Activated naive CD8-positive, alpha-beta T cell (primary cell): ENCODE measurements around the gene SKIL.

Source experiments
- H3K27ac Mint-ChIP-seq: one replicate; pipeline ENCODE4 v1.8.0; 2021; ENCODE audit warnings: mixed read lengths
- H3K27me3 Mint-ChIP-seq: one replicate; pipeline ENCODE4 v1.8.0; 2021; ENCODE audit warnings: mixed read lengths
- H3K36me3 Mint-ChIP-seq: one replicate; pipeline ENCODE4 v1.8.0; 2021; ENCODE audit warnings: mixed read lengths
- H3K4me1 Mint-ChIP-seq: one replicate; pipeline ENCODE4 v1.8.0; 2021; ENCODE audit warnings: low read depth, mixed read lengths
- H3K4me3 Mint-ChIP-seq: one replicate; pipeline ENCODE4 v1.8.0; 2021; ENCODE audit warnings: mild to moderate bottlenecking, mixed read lengths
- H3K9me3 Mint-ChIP-seq: one replicate; pipeline ENCODE4 v1.8.0; 2021; ENCODE audit warnings: low read depth, mixed read lengths

SKIL gene

DNA sequence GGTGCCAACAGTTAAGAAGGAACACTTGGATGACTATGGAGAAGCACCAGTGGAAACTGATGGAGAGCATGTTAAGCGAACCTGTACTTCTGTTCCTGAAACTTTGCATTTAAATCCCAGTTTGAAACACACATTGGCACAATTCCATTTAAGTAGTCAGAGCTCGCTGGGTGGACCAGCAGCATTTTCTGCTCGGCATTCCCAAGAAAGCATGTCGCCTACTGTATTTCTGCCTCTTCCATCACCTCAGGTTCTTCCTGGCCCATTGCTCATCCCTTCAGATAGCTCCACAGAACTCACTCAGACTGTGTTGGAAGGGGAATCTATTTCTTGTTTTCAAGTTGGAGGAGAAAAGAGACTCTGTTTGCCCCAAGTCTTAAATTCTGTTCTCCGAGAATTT lies 3.0 kb downstream of the SKIL start:
- peak overlapping the region; percentile 32 for H3K4me3 Mint-ChIP-seq
- no peaks in the 10 kb centered on the region for H3K9me3 Mint-ChIP-seq
- H3K4me1 Mint-ChIP-seq = peaks cover 60% of the 10 kb centered on the region
- no peaks in the 10 kb centered on the region for H3K27me3 Mint-ChIP-seq
- peak overlapping the region; percentile 22 for H3K27ac Mint-ChIP-seq
- peaks cover 35% of the 10 kb centered on the region for H3K36me3 Mint-ChIP-seq

DNA sequence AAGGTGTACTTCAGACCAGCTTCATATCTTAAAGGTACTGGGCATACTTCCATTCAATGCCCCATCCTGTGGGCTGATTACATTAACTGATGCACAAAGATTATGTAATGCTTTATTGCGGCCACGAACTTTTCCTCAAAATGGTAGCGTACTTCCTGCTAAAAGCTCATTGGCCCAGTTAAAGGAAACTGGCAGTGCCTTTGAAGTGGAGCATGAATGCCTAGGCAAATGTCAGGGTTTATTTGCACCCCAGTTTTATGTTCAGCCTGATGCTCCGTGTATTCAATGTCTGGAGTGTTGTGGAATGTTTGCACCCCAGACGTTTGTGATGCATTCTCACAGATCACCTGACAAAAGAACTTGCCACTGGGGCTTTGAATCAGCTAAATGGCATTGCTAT lies 3.4 kb downstream of the SKIL start:
- Mint-ChIP-seq H3K4me3 (no peak overlapping the region), H3K36me3 (peaks cover 35% of the 10 kb centered on the region), H3K4me1 (peaks cover 56% of the 10 kb centered on the region), H3K27ac (no peak overlapping the region), H3K27me3 (no peaks in the 10 kb centered on the region), H3K9me3 (no peaks in the 10 kb centered on the region)

DNA sequence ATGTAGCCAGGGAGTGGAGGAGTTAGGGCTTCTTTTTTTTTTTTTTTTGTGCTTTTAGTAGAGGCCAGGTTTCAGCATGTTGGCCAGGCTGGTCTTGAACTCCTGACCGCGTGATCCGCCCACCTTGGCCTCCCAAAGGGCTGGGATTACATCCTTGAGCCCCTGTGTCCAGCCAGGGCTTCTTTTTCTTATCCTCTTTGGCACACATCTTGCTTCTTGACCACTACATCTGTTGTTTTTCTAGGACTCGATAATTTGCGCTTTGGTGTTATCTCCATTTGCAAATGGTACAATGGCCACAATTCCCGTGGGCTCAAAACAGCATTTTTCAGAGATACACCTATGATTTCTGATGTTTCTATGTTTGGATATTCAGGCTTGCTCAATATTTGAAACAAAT lies 4.2 kb downstream of the SKIL start:
- peaks cover 56% of the 10 kb centered on the region for H3K4me1 Mint-ChIP-seq
- no peaks in the 10 kb centered on the region for H3K9me3 Mint-ChIP-seq
- H3K27ac Mint-ChIP-seq = no peak overlapping the region
- H3K4me3 Mint-ChIP-seq = peak overlapping the region; percentile 38
- peaks cover 37% of the 10 kb centered on the region for H3K36me3 Mint-ChIP-seq
- H3K27me3 Mint-ChIP-seq = no peaks in the 10 kb centered on the region

DNA sequence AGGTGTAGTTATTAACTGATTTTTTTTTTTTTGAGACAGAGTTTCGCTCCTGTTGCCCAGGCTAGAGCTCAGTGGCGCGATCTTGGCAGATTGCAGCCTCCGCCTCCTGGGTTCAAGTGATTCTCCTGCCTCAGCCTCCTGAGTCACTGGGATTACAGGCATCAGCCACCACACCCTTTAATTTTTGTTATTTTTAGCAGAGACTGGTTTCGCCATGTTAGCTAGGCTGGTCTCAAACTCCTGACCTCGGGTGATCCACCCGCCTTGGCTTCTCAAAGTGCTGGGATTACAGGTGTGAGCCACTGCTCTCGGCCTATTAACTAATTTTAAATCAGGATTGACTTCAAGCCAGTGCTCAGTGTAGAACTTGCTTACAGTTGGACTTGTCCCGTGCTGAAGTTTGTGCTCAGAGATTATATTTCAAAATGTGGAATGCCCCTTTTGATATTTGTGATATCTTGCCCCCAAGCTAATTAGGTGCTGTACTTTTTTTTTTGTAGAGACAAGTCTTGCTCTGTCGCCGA lies 6.0 kb downstream of the SKIL start:
- Mint-ChIP-seq H3K27me3 (no peaks in the 10 kb centered on the region), H3K4me1 (peaks cover 60% of the 10 kb centered on the region), H3K27ac (no peak overlapping the region), H3K9me3 (no peaks in the 10 kb centered on the region), H3K36me3 (peaks cover 34% of the 10 kb centered on the region), H3K4me3 (peak overlapping the region; percentile 10)

DNA sequence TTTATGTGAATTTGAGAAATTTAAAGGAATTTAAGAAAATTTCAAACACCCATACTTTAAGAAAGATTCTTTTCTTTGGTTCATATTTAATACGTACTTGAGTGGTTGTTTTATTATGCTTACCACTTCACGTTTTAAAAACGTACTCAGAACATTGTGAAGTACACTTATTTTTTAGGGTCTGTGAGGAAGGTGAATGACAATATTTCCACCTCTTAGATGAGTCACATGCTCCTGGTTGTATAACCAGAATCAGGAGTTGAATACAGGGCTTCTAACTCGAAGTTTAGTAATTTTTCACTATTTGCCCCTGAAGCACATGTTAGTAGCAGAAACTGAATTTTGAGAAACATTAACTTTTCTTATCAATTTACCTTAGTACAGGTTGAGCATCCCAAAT lies 7.5 kb downstream of the SKIL start:
- Mint-ChIP-seq H3K36me3 (peaks cover 26% of the 10 kb centered on the region), H3K4me1 (peaks cover 56% of the 10 kb centered on the region), H3K27me3 (no peaks in the 10 kb centered on the region), H3K4me3 (peak overlapping the region; percentile 50), H3K27ac (no peak overlapping the region), H3K9me3 (no peaks in the 10 kb centered on the region)

DNA sequence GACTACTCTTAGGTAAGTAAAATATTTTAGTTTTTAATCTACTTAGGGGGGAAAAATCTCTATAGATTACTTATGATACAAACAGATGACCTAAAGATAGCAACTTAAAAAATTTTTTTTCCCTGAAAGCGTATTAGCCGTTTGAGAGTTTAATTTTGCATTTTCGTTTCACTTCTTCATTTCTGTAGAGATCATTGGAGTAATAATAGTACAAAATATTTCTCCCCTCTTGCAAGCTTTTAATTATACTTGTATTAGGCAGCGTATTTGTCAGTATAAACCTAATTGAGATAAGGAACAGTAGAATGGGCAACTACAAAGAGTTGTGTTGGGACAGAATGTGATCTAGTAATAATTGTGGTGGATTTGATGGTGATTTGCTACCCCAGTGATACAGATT lies 10.3 kb downstream of the SKIL start:
- Mint-ChIP-seq H3K27me3 (no peaks in the 10 kb centered on the region), H3K4me3 (no peak overlapping the region), H3K36me3 (peaks cover 16% of the 10 kb centered on the region), H3K9me3 (no peaks in the 10 kb centered on the region), H3K4me1 (peaks cover 57% of the 10 kb centered on the region), H3K27ac (no peak overlapping the region)

DNA sequence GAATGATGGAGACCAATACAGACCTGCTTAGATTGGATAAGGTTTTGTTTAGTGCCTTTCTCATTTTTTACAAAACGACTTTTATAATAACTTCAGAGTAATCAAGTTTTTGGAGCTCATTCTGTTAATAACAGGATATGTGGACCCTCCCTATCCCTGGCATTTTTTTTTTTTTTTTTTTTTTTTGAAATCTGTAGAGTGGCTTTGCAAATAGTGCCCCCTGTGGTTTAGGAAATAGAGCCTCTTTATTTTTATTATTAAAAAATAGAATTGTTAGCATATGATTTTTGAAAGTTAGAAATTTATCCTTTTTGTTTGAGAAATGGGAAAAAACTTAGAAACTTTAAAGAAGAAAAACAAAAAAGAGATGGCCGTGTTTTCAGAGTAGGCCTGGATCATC lies 11.4 kb downstream of the SKIL start:
- no peak overlapping the region for H3K27ac Mint-ChIP-seq
- no peak overlapping the region for H3K4me3 Mint-ChIP-seq
- peaks cover 53% of the 10 kb centered on the region for H3K4me1 Mint-ChIP-seq
- H3K36me3 Mint-ChIP-seq = peaks cover 13% of the 10 kb centered on the region
- H3K9me3 Mint-ChIP-seq = no peaks in the 10 kb centered on the region
- no peaks in the 10 kb centered on the region for H3K27me3 Mint-ChIP-seq

DNA sequence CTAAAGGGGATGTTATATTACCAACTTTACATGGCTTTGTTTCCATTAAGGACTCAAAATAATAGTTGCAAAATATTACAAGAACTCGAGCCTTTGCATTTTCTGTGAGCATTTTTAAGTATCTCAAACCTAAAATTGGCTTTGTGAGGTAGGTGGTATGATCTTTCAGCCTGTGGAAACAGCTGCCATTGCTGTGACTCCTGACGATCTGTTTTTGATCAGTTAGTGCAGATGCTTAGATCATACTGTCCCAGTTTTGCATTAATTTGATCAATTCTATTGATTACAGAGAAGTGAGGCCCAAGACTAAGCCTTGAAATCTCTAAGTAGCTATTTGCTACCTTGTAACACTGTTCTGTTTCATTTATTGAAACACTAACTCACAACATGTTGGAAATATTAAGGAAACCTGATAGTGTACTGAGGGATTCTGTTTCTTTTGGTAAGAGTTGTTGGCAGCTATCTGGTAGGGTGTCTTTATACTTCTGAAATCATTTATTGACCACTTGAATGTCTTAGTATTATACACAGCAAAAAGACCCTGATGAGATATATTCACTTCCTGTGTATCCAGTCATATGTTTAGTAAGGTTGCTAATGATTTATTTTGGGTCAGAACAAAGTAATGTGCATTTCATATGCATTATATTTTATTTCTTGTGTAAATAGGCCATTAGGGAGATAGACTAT lies 14.8 kb downstream of the SKIL start:
- Mint-ChIP-seq H3K36me3 (peaks cover 2% of the 10 kb centered on the region), H3K4me3 (no peak overlapping the region), H3K27ac (no peak overlapping the region)

DNA sequence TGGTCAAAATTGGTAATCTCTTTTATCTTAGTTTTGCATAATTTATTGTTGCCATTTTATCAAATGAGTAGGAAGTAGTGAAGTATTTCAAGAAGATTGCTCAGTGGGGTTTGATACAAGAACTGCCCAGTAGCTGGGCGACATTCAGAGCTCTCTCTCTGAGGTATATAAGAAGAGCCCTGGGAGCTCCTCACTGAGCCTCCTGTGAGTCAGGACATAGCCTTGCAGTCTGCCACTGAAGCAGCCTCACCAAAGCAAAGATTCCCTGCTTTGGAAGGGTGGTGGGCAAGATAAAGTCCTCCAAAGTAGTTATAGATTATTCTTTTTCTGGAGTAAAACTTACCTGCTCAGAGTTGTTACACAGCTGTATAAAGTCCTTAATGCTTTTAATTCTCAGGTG lies 26.1 kb downstream of the SKIL start:
- no peak overlapping the region for H3K4me3 Mint-ChIP-seq
- H3K27ac Mint-ChIP-seq = peak overlapping the region; percentile 16
- peaks cover 22% of the 10 kb centered on the region for H3K36me3 Mint-ChIP-seq
- no peaks in the 10 kb centered on the region for H3K27me3 Mint-ChIP-seq
- H3K9me3 Mint-ChIP-seq = no peaks in the 10 kb centered on the region
- peaks cover 9% of the 10 kb centered on the region for H3K4me1 Mint-ChIP-seq

More for the DNA sequence above, 14.8 kb downstream of the SKIL start:
- Mint-ChIP-seq H3K4me1 (peaks cover 52% of the 10 kb centered on the region), H3K9me3 (no peaks in the 10 kb centered on the region), H3K27me3 (no peaks in the 10 kb centered on the region)

DNA sequence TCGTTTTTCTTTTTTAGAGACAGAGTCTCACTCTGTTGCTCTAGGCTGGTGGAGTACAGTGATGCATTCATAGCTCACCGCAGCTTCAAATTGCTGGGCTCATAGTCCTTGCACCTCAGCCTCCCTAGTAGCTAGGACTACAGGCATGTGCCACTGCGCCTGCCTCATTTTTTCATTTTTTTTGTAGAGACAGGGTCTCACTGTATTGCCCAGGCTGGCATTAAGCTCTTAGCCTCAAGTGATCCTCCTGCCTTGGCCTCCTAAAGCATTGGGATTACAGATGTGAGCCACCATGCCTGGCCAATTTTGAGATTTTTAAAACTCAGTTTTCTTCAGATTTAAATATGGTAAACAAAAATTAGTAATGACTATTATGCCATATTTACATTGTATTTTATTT lies 29.0 kb downstream of the SKIL start:
- Mint-ChIP-seq H3K36me3 (peaks cover 25% of the 10 kb centered on the region), H3K27ac (no peak overlapping the region)

DNA sequence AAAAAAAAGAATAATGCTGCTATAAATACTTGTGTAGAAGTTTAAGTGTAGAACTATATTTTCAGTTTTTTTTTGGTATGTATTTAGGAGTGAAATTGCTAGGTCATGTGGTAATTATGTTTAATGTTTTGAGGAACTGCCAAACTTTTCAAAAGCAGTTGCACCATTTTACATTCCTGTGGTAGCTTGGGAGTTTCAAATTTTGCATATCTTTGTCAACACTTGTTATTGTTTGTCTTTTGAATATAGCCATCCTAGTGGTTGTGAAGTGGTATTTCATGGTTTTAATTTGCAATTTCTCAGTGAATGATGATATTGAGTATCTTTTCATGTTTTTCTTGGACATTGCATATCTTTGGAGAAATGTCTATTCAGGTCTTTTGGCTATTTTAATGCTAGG lies 30.4 kb downstream of the SKIL start:
- Mint-ChIP-seq H3K9me3 (no peaks in the 10 kb centered on the region), H3K27ac (no peak overlapping the region), H3K4me3 (no peak overlapping the region), H3K36me3 (peaks cover 28% of the 10 kb centered on the region), H3K4me1 (peaks cover 6% of the 10 kb centered on the region), H3K27me3 (no peaks in the 10 kb centered on the region)

More for the DNA sequence above, 29.0 kb downstream of the SKIL start:
- Mint-ChIP-seq H3K9me3 (no peaks in the 10 kb centered on the region), H3K4me3 (no peak overlapping the region), H3K4me1 (peaks cover 6% of the 10 kb centered on the region), H3K27me3 (no peaks in the 10 kb centered on the region)

DNA sequence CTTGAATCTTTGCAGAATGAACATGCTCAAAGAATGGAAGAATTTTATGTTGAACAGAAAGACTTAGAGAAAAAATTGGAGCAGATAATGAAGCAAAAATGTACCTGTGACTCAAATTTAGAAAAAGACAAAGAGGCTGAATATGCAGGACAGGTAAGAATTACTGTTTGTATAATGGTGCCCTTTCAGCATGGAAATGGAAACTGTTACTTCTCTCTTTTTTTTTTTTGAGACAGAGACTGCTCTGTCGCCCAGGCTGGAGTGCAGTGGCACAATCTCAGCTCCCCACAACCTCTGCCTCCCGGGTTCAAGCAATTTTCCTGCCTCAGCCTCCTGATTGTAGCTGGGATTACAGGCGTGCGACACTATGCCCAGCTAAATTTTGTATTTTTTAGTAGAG lies 33.6 kb downstream of the SKIL start:
- Mint-ChIP-seq H3K36me3 (peaks cover 21% of the 10 kb centered on the region), H3K27ac (no peak overlapping the region), H3K27me3 (no peaks in the 10 kb centered on the region), H3K9me3 (no peaks in the 10 kb centered on the region), H3K4me1 (peaks cover 3% of the 10 kb centered on the region), H3K4me3 (no peak overlapping the region)

DNA sequence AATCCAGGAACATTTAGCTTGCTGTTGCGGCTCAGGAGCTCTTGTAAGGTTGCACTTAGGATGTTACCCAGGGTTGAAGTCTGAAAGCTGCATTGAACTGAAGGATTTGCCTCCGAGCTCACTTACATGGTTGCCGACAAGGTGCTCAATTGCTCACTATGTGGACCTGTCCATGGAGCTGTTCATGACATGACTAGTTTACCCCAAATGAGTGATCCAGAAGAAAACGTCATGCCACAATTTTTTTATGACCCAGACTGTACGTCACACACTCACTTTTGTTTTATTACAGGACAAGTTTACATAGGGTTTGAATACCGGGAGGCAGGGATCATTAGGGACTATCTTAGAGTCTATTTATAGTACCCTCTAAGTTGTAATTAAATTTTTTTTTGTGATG lies 40.2 kb downstream of the SKIL start:
- Mint-ChIP-seq H3K4me1 (peaks cover 2% of the 10 kb centered on the region), H3K27ac (no peak overlapping the region), H3K4me3 (no peak overlapping the region), H3K36me3 (peaks cover under 1% of the 10 kb centered on the region), H3K27me3 (no peaks in the 10 kb centered on the region), H3K9me3 (no peaks in the 10 kb centered on the region)

DNA sequence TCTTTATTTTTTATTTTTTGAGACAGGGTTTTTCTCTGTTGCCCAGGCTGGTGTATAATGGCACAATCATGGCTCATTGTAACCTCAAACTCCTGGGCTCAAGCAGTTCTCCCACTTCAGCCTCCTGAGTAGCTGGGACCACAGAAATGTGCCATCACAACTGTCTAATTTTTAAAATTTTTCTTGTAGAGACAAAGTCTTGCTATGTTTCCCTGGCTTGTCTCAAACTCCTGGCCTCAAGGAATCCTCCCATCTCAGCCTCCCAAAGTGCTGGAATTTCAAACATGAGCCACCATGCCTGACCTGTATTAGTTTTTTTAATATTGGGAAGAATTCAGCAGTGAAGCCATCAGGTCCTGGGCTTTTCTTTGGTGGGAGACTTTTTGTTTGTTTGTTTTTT lies 47.6 kb downstream of the SKIL start:
- Mint-ChIP-seq H3K36me3 (peaks cover 3% of the 10 kb centered on the region), H3K4me3 (no peak overlapping the region), H3K27ac (no peak overlapping the region), H3K27me3 (no peaks in the 10 kb centered on the region), H3K4me1 (no peaks in the 10 kb centered on the region), H3K9me3 (no peaks in the 10 kb centered on the region)

DNA sequence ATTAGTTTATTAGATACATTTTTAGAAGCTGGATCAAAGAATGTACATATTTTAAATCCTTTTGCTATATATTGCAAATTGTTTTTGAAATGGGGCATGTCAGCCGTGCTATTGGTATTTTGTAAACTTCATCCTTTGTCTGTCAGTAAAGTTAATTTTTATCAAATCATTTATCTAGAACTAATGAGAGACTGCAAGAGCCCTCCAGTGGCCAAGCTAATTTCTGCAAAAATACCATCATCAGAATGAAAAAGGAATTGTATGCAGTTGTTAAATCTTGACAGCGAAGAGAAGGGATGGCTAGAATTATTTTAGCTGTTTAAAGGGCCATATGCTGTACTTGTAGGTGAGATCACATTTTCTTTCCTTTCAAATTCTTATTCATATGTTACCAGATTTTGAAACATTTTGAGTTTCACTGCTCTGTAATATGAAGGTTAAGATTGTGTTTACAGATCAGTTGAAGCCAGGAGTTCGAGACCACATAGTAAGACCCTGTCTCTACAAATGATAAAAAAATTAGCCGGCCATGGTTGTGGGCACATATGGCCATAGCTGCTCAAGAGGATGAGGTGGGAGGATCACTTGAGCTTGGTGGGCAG lies 53.0 kb downstream of the SKIL start:
- H3K4me1 Mint-ChIP-seq = no peaks in the 10 kb centered on the region
- H3K27me3 Mint-ChIP-seq = no peaks in the 10 kb centered on the region
- H3K9me3 Mint-ChIP-seq = no peaks in the 10 kb centered on the region
- no peak overlapping the region for H3K4me3 Mint-ChIP-seq
- H3K27ac Mint-ChIP-seq = no peak overlapping the region
- no peaks in the 10 kb centered on the region for H3K36me3 Mint-ChIP-seq

DNA sequence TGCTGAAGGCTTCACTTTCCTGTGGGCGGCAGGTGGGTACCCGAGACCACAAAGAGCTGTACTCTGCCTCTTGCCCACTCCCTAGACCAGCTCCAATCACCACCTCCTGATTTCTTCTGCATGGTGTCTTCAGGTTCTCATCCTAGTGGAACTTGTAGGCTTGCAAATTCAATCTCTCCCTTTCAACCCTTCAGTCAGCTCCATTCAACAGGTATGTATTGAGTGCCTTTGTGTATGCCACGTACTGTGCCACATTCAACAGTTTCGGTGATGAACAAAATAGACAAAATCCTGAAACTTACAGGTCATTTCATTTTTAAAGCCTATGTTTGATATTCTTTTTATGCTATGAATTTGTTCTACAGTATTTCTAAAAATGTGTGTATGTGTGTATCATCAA lies 55.8 kb downstream of the SKIL start:
- peaks cover 12% of the 10 kb centered on the region for H3K27me3 Mint-ChIP-seq
- H3K4me1 Mint-ChIP-seq = peaks cover 3% of the 10 kb centered on the region
- H3K27ac Mint-ChIP-seq = no peak overlapping the region
- no peak overlapping the region for H3K4me3 Mint-ChIP-seq
- no peaks in the 10 kb centered on the region for H3K36me3 Mint-ChIP-seq
- H3K9me3 Mint-ChIP-seq = no peaks in the 10 kb centered on the region
